ENCODE data around the gene SHISA9.

The SHISA9 gene

GRCh38 chr16:13068912-13069583, 167.7 kb downstream of the SHISA9 start:
- Histone ChIP-seq H3K4me2 (no peak overlapping the region), H3K9ac (no peak overlapping the region), H3K36me3 (ENCODE audit: insufficient read depth) (no peaks in the 10 kb centered on the region), H3K27me3 (ENCODE audit: insufficient read depth, low read depth) (no peaks in the 10 kb centered on the region), H4K20me1 (ENCODE audit: insufficient read depth) (no peaks in the 10 kb centered on the region), H3K4me1 (ENCODE audit: low read depth, poor library complexity, severe bottlenecking) (no peaks in the 10 kb centered on the region), H2AFZ (ENCODE audit: low read depth) (no peak overlapping the region), H3K4me3 (IDR thresholded peaks at IDR 0.05; ENCODE audit: insufficient read depth, low read depth, low read length) (no peak overlapping the region), H3K27ac (no peak overlapping the region), H3K79me2 (ENCODE audit: insufficient read depth, low read depth) (no peaks in the 10 kb centered on the region)
- TF ChIP-seq CTCF (conservative IDR thresholded peaks at IDR 0.05; ENCODE audit: low read depth, low read length) = no peak

- no peak overlapping the region for H2AFZ ChIP-seq (ENCODE audit: low read depth)
- H3K4me1 ChIP-seq (ENCODE audit: low read depth, poor library complexity, severe bottlenecking) = no peaks in the 10 kb centered on the region
- no peak overlapping the region for H3K4me2 ChIP-seq
- H4K20me1 ChIP-seq (ENCODE audit: insufficient read depth) = no peaks in the 10 kb centered on the region
- TF ChIP-seq CTCF (conservative IDR thresholded peaks at IDR 0.05; ENCODE audit: low read depth, low read length) = no peak
- no peaks in the 10 kb centered on the region for H3K36me3 ChIP-seq (ENCODE audit: insufficient read depth)
- H3K27me3 ChIP-seq (ENCODE audit: insufficient read depth, low read depth) = no peaks in the 10 kb centered on the region
- no peak overlapping the region for H3K4me3 ChIP-seq (IDR thresholded peaks at IDR 0.05; ENCODE audit: insufficient read depth, low read depth, low read length)
- no peak overlapping the region for H3K27ac ChIP-seq
- H3K79me2 ChIP-seq (ENCODE audit: insufficient read depth, low read depth) = no peaks in the 10 kb centered on the region
- H3K9ac ChIP-seq = no peak overlapping the region
Measured at GRCh38 chr16:13070268-13070667, 168.9 kb downstream of the SHISA9 start.

GRCh38 chr16:13076878-13077277, 175.5 kb downstream of the SHISA9 start:
- H3K4me2 ChIP-seq = no peak overlapping the region
- no peak for TF ChIP-seq CTCF (conservative IDR thresholded peaks at IDR 0.05; ENCODE audit: low read depth, low read length)
- no peak overlapping the region for H3K4me3 ChIP-seq (IDR thresholded peaks at IDR 0.05; ENCODE audit: insufficient read depth, low read depth, low read length)
- H3K36me3 ChIP-seq (ENCODE audit: insufficient read depth) = no peaks in the 10 kb centered on the region
- no peaks in the 10 kb centered on the region for H4K20me1 ChIP-seq (ENCODE audit: insufficient read depth)
- no peaks in the 10 kb centered on the region for H3K4me1 ChIP-seq (ENCODE audit: low read depth, poor library complexity, severe bottlenecking)
- H3K9ac ChIP-seq = no peak overlapping the region
- no peak overlapping the region for H3K27ac ChIP-seq
- no peaks in the 10 kb centered on the region for H3K27me3 ChIP-seq (ENCODE audit: insufficient read depth, low read depth)
- H2AFZ ChIP-seq (ENCODE audit: low read depth) = no peak overlapping the region
- H3K79me2 ChIP-seq (ENCODE audit: insufficient read depth, low read depth) = no peaks in the 10 kb centered on the region

GRCh38 chr16:13077816-13078215, 176.4 kb downstream of the SHISA9 start:
- H4K20me1 ChIP-seq (ENCODE audit: insufficient read depth) = no peaks in the 10 kb centered on the region

More at GRCh38 chr16:13077816-13078215, 176.4 kb downstream of the SHISA9 start:
- Histone ChIP-seq H3K4me1 (ENCODE audit: low read depth, poor library complexity, severe bottlenecking) (no peaks in the 10 kb centered on the region), H3K79me2 (ENCODE audit: insufficient read depth, low read depth) (no peaks in the 10 kb centered on the region), H3K4me3 (IDR thresholded peaks at IDR 0.05; ENCODE audit: insufficient read depth, low read depth, low read length) (no peak overlapping the region), H3K9ac (no peak overlapping the region), H3K27ac (no peak overlapping the region), H2AFZ (ENCODE audit: low read depth) (no peak overlapping the region), H3K36me3 (ENCODE audit: insufficient read depth) (no peaks in the 10 kb centered on the region), H3K4me2 (no peak overlapping the region), H3K27me3 (ENCODE audit: insufficient read depth, low read depth) (no peaks in the 10 kb centered on the region)
- TF ChIP-seq CTCF (conservative IDR thresholded peaks at IDR 0.05; ENCODE audit: low read depth, low read length) = no peak
